Hepatocyte (in vitro differentiated cells): ENCODE data around the gene ZNF750. TPM values are rescaled to one million over a fixed set of nuclear protein-coding genes. Genes with fewer than 3 reads are reported as not detected.
A peak's percentile ranks its signal among the peaks of the same experiment; 100 is the strongest.

Experiments
- DNase-seq: peaks from one replicate; pipeline ENCODE4 v3.0.0-alpha.2; 2016; ENCODE audit warnings: low spot score
- H2AFZ ChIP-seq: fragments of 200-600 bp; sonication (generic); 2 replicates; pipeline ENCODE4 v1.6.0; 2016; ENCODE audit warnings: antibody characterized with exemption, mild to moderate bottlenecking
- H3K27ac ChIP-seq: fragments of 200-600 bp; sonication (generic); 2 replicates; pipeline ENCODE4 v1.5.1; 2016; ENCODE audit warnings: mild to moderate bottlenecking
- H3K27me3 ChIP-seq: fragments of 200-600 bp; sonication (generic); 2 replicates; pipeline ENCODE4 v1.6.1; 2016
- H3K36me3 ChIP-seq: fragments of 200-600 bp; sonication (generic); replicated peaks from 2 replicates; pipeline ENCODE4 v1.5.1; 2016; ENCODE audit warnings: low read depth; ENCODE audit not compliant: insufficient read depth
- H3K4me1 ChIP-seq: fragments of 200-600 bp; sonication (generic); 2 replicates; pipeline ENCODE4 v1.5.1; 2016; ENCODE audit warnings: mild to moderate bottlenecking, moderate library complexity; ENCODE audit not compliant: insufficient read depth
- H3K4me2 ChIP-seq: fragments of 200-600 bp; sonication (generic); 2 replicates; pipeline ENCODE4 v1.6.0; 2016
- H3K4me3 ChIP-seq: fragments of 200-600 bp; sonication (generic); 2 replicates; pipeline ENCODE4 v1.5.1; 2016; ENCODE audit warnings: mild to moderate bottlenecking
- H3K79me2 ChIP-seq: fragments of 200-600 bp; sonication (generic); 2 replicates; pipeline ENCODE4 v1.6.0; 2017; ENCODE audit warnings: mild to moderate bottlenecking
- H3K9me2 ChIP-seq: fragments of 200-600 bp; sonication (generic); replicated peaks from 2 replicates; pipeline ENCODE4 v1.6.0; 2017; ENCODE audit warnings: mild to moderate bottlenecking; ENCODE audit not compliant: insufficient read depth
- H3K9me3 ChIP-seq: fragments of 200-600 bp; sonication (generic); 2 replicates; pipeline ENCODE4 v1.5.1; 2016; ENCODE audit warnings: low read depth, mild to moderate bottlenecking
- H4K20me1 ChIP-seq: fragments of 200-600 bp; sonication (generic); 2 replicates; pipeline ENCODE4 v1.6.0; 2016; ENCODE audit warnings: mild to moderate bottlenecking; ENCODE audit not compliant: insufficient read depth, poor library complexity, severe bottlenecking
- EZH2 ChIP-seq: fragments of 200-600 bp; sonication (generic); IDR thresholded peaks from 2 replicates; pipeline ENCODE4 v1.6.1; 2016; ENCODE audit warnings: antibody characterized with exemption, mild to moderate bottlenecking, borderline replicate concordance
- EZH2phosphoT487 ChIP-seq: fragments of 200-600 bp; sonication (generic); IDR thresholded peaks from one replicate; pipeline ENCODE4 v1.6.1; 2018; ENCODE audit warnings: antibody characterized with exemption, mild to moderate bottlenecking, low read depth, moderate library complexity; ENCODE audit not compliant: unreplicated experiment, severe bottlenecking
- WGBS: methylation state at CpG from one replicate; pipeline ENCODE4 v1.1.6; 2016; ENCODE audit warnings: low lambda C conversion rate; ENCODE audit errors: missing lambda C conversion rate; 5-methylcytosine and 5-hydroxymethylcytosine counted together
- polyA plus RNA-seq: library from polyadenylated mRNA; unstranded; fragments of >200 nt; fragmentation: Nextera tagmentation; extraction: Ambion mirVana; gene quantifications from 2 replicates; pipeline ENCODE4 v1.2.1, GENCODE V29; 2016
- total RNA-seq: library from RNA; depleted of rRNA; stranded (reverse); fragments of >200 nt; gene quantifications from 2 replicates; pipeline ENCODE4 v1.2.3, GENCODE V29; 2014
- TF ChIP-seq, protein P1 (sequence below): fragments of 200-600 bp; sonication (generic); IDR thresholded peaks from 2 replicates; pipeline ENCODE4 v1.5.1; 2016; ENCODE audit warnings: antibody characterized with exemption, mild to moderate bottlenecking; ENCODE audit not compliant: poor library complexity

The ZNF750 gene
- total and polyA plus RNA-seq, 2 experiments from 2014 or later: 0.27 to 2.1 TPM

DNA sequence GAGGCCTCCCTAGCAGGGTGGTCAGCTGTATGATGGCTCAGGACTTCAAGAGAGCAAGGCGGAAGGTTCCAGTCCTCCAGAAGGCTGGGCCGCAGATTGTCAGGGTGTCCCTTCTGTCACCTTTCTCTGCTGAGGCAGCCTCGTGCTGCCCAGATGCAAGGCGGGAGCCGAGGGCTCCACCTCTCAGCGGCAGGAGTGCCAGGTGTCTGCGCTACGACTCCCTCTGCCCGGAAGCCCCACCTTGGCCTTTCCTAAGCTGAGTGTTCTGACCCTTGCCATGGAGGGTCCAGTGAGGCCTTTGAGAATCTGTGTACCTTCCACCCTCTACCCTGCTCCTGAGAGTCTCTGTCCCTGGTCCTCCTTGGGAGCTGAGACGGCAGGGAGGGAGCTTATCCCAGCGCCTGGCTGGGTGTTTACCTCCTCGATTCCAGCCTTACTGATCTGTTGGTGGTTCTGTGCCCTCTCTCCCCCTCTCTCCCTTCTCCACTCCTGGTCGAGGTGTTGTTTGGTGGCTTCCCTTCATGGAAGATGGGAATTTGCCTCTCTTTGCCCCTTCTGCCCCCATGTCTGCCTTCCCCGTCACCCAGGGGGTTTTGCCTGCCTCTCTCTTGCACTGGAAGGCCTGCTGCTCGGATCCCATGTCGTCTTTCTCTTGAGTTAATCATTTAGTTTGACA is 2.2 kb upstream of the ZNF750 start:
- H4K20me1 ChIP-seq: no peaks in the 10 kb centered on the region
- H3K4me1 ChIP-seq: peaks cover 18% of the 10 kb centered on the region
- no peak overlapping the region for H2AFZ ChIP-seq
- no peaks in the 10 kb centered on the region for H3K27me3 ChIP-seq
- TF ChIP-seq, protein P1, sequence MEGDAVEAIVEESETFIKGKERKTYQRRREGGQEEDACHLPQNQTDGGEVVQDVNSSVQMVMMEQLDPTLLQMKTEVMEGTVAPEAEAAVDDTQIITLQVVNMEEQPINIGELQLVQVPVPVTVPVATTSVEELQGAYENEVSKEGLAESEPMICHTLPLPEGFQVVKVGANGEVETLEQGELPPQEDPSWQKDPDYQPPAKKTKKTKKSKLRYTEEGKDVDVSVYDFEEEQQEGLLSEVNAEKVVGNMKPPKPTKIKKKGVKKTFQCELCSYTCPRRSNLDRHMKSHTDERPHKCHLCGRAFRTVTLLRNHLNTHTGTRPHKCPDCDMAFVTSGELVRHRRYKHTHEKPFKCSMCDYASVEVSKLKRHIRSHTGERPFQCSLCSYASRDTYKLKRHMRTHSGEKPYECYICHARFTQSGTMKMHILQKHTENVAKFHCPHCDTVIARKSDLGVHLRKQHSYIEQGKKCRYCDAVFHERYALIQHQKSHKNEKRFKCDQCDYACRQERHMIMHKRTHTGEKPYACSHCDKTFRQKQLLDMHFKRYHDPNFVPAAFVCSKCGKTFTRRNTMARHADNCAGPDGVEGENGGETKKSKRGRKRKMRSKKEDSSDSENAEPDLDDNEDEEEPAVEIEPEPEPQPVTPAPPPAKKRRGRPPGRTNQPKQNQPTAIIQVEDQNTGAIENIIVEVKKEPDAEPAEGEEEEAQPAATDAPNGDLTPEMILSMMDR: no peak
- TF ChIP-seq EZH2: no peak
- TF ChIP-seq EZH2phosphoT487: no peak
- no peaks in the 10 kb centered on the region for H3K36me3 ChIP-seq
- WGBS: 91% methylated on average over 16 of the region's 16 CpGs
- no peaks in the 10 kb centered on the region for H3K9me2 ChIP-seq
- H3K4me2 ChIP-seq: no peak overlapping the region
- H3K4me3 ChIP-seq: no peak overlapping the region
- H3K27ac ChIP-seq: no peak overlapping the region
- no peak for DNase-seq
- H3K79me2 ChIP-seq: no peaks in the 10 kb centered on the region
- H3K9me3 ChIP-seq: no peaks in the 10 kb centered on the region

DNA sequence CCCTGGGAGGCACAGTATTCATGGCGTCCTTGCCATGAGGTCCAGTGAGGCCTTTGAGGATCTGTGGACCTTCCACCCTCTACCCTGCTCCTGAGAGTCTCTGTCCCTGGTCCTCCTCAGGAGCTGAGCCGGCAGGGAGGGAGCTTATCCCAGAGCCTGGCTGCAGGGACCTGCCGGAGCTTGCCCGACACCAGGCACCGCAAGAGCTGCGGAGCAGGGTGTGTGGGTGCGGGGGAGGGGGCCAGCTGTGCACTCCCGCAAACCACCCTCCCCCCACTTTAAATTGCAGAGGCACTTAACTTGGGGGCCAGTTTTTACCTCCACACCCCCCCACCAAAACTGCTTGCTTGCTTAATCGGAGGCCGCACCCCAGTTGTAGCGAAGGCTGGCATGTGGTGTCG is 609 bp upstream of the ZNF750 start:
- DNase-seq: no peak
- WGBS: 81% methylated on average over 11 of the region's 12 CpGs
- Histone ChIP-seq H4K20me1 (no peaks in the 10 kb centered on the region), H3K4me3 (no peak overlapping the region), H3K4me2 (no peak overlapping the region), H3K9me2 (no peaks in the 10 kb centered on the region), H3K36me3 (no peaks in the 10 kb centered on the region), H2AFZ (no peak overlapping the region), H3K27me3 (no peaks in the 10 kb centered on the region), H3K27ac (no peak overlapping the region), H3K4me1 (peaks cover 26% of the 10 kb centered on the region), H3K9me3 (no peaks in the 10 kb centered on the region), H3K79me2 (no peaks in the 10 kb centered on the region)
- TF ChIP-seq EZH2 (no peak), EZH2phosphoT487 (no peak)
- TF ChIP-seq, protein P1: no peak

DNA sequence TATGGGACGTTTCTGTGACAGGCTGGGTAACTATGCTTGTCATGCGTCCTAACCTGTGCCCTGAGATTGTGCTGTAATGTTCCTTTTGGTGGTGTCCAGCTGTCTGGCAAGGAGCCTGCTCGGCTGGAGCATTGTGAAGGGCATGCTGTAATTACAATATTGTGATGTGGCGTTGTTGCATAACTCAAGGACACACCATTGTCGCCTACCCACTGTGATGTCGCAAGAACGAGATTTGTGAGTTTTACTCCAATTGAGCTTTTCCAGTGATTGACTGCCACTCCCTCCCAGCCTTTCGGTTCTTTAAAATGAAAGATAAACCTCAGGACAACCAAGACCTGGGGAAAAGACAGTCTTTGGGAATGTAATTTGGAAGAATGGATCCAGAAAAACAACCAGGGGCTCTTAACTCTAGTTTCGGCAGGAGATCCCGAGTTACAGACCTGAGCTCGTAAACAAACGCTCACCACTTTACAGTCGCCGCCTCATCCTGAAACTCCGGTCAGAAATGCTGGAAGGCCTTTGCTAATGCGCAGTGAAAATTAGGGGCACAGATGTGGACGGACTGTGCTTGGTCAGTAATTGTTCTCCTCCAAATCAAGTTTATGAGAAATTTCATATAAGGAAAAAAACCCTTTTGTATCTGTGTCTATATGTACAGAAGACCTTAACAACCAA is 1.3 kb downstream of the ZNF750 start:
- TF ChIP-seq EZH2phosphoT487 (no peak), EZH2 (no peak)
- TF ChIP-seq, protein P1: no peak
- WGBS: 44% methylated on average over 17 of the region's 17 CpGs
- peak; percentile 64 for DNase-seq

More for the DNA sequence above, 1.3 kb downstream of the ZNF750 start:
- Histone ChIP-seq H3K36me3 (no peaks in the 10 kb centered on the region), H3K27ac (peak overlapping the region; percentile 67), H3K4me1 (peaks cover 26% of the 10 kb centered on the region), H3K9me2 (no peaks in the 10 kb centered on the region), H4K20me1 (no peaks in the 10 kb centered on the region), H3K27me3 (no peaks in the 10 kb centered on the region), H2AFZ (no peak overlapping the region), H3K4me3 (no peak overlapping the region), H3K9me3 (no peaks in the 10 kb centered on the region), H3K4me2 (peak overlapping the region; percentile 61), H3K79me2 (no peaks in the 10 kb centered on the region)
